Bone marrow (tissue), 2 donors: Measurements from ENCODE around the gene KCNQ1.

Experiments
- DNase-seq, 2 donors: peaks; one replicate each; lab custom pipeline; 2025; lab: John Stamatoyannopoulos, UW

The KCNQ1 gene

GRCh38 chr11:2796508-2797113, 351.8 kb downstream of the KCNQ1 start:
- no peak for DNase-seq

DNA sequence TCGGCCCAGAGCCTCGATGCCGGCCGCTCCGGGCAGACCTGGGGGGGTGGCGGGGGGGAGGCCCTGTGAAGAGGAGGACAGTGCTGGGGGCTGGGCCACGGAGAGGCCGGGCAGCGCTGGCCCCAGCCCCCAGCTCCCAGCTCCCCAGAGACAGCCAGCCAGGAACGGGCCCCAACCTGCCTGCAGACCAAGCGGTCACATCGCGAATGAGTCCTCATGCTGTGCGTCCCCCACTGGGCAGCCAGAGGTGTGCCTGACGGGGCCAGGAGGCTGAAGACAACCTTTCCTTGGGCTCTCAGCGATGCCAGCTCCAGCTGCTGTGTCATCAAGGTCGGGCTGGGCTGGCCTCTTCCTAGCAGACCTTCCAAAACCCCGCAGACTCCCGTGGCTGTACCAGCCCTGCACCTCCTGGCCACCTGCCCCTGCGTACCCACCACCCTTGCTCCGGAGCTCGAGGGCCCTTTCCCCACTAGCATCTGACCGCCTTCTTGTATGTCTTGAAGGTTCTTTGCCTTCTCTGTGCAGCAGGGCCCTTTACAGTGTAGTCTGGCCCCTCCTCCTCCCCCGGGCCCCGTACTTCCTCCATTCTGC, 352.4 kb downstream of the KCNQ1 start:
- no peak for DNase-seq

DNA sequence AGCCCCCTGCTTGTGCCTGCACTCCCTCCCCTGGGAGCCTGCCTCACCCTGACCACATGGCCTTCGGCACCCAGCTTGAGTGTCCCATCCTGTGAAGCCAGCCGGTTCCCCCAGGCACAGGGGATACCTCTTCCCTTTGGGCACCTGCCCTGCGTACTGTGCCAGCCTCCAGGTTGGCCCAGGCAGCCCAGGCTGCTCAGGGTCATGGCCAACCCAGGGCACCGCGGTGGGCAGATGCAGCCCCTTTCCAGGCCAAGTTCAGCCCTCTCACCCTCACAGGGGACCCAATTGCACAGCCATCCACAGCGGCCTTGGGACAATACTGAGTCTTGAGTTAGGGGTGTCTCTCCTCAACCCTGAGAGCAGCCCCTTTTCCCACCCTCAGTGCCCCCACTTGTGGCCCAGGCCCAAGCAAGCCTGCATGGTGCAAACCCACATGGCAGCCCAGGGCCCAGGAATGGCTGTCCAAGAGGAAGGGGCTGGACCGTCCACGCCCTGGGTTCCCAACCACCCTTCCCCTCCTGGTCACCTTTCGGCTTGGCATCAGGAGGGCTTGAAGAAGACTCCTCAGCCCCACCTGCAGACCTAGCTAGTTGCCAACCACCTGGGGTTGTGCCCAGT, 353.0 kb downstream of the KCNQ1 start:
- no peak for DNase-seq

- no peak for DNase-seq
These were observed 354.3 kb downstream of the KCNQ1 start for GRCh38 chr11:2798951-2799761.

- DNase-seq: no peak
These were observed 355.3 kb downstream of the KCNQ1 start for GRCh38 chr11:2799881-2800654.

GRCh38 chr11:2800655-2801531, 356.1 kb downstream of the KCNQ1 start:
- DNase-seq: no peak

DNA sequence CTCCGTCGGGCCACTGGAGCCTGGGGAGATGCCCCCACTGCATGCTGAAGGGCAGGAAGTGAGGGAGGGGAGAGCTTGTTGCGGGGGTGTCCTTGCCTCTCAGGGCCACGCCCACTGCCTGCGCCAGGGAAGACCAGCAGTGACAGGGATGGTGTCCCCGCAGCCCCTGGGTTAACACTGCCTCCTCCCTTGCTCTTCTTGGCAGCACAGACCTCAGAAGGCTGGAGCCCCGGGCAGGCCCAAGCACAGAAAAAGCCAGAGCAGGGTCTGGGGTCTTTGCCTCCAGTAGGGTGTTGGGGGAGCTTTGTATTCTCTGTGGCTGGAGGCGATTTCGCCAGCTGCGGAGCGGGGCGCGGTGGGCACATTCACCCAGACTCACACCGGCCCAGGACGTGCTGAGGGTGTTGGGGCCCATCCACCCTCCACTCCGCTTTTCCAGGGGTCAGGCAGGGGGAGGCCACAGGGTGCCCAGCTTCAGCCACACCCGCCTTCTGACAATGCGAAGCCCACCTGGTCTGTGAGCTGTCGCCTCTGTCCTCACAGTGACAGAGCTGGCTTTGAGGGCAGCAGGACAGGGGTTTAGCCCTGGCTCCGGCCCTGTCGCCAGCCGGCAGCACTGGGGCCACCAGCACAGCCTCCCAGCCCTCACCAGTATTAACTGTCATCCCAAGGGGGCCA, 357.0 kb downstream of the KCNQ1 start:
- DNase-seq: no peak

DNA sequence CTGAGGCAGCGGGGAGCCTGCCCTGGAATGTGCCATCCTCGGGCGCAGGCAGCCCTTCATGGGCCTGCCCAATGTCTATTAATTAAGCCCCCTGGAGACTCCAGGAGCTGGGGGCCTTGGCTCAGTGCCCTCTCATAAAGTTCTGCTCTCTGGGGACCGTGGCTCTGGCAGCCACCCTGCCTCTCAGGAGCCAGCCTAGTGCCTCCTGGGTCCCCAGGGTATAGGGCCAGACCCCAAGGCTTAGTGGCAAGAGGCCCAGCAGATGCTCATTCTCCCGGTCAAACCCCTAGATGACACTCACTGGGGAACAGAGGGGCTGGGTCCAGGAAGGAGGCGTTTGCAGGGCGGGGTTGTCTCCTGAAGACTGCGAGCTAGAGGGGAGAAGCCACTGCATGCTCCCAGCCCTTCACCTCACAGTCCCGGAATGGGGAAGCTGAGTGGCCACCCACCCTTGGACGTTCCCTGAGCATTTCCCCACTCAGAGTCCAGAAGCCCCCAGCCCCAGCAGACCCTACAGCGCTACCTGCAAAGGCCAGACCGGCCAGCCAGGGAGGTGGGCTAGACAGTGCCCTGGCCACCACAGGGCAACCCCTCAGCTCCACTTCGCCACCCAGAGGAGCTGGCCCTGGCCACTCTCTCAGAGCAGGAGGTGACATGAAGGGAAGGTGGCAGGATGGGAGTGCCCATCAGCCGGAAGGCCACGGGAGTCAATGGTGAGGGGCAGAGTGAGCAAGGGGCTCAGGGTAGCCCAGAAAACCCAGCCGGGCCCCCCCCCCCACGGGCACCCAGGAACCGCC, 357.8 kb downstream of the KCNQ1 start:
- DNase-seq: no peak

- no peak for DNase-seq
These were observed 358.6 kb downstream of the KCNQ1 start for GRCh38 chr11:2803186-2804091.

- DNase-seq: no peak
These were observed 359.4 kb downstream of the KCNQ1 start for GRCh38 chr11:2804189-2804588.

- DNase-seq: no peak
These were observed 360.0 kb downstream of the KCNQ1 start for GRCh38 chr11:2804701-2805387.

DNA sequence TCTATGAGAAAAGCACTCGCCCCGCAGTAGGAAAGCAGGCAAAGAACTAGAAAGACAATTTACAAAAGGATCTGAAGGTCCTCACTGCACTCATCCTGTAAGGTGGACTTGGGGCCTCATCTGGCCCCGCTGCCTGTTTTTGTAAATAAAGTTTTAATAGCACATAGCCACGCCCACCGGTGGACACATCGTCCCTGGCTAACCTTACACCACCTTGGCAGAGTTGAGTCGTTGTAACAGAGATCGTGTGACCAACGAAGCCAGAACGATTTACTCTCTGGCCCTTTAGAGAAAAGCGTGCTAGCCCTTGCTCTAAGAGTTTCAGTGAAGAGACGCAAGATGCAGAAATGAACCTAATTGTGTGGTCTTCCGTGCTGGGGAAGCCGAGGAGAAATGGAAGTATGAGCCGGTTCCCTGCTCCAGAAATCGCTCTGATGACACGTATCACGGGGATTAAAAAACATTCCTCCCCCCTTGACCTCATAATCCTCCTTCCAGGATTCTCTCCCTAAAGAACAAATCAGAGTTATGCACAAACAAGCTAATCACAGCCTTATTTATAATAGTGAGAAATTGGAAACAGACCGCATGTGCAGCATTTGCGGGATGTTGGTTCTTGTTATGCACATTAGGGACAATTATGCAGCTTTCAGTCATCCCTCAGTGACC, 360.7 kb downstream of the KCNQ1 start:
- no peak for DNase-seq

DNA sequence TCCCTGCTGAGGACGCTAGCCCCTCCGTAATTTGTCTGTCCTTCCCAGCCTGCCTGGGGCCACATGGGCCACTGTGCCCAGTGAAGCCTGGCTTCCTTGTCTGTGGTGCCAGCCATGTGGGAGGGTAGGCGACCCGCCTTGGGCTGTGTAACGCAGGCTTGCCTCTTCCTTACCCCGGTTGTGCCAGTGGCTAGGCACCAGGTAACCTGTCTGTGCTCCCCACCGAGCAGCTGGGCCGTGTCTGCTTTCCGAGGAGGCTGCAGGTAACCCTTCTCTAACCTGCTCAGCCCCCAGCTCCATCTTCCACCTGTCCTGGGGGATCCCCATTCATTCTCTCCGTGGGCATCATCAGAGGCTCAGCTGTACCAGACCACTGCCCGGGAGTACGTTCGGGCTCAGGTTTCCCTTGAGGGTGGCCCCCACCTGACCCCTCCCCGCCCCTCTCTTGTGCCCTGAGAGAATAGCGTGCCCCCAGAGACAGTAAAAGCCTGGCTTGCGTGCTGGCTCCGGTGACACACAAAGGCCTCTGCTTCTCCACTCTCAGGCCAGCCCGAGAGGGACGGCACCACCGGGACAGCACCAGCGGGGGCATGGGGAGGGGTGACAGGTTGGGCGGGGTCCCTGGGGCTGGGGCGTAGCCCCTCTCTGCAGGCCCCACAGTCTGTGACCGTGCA, 361.7 kb downstream of the KCNQ1 start:
- no peak for DNase-seq

GRCh38 chr11:2807025-2807681, 362.3 kb downstream of the KCNQ1 start:
- DNase-seq: no peak

GRCh38 chr11:2807801-2808241, 363.0 kb downstream of the KCNQ1 start:
- DNase-seq: no peak
